ENCODE data around the gene CHRNA4. TPM values are rescaled to one million over a fixed set of nuclear protein-coding genes. Genes with fewer than 3 reads are reported as not detected.

CHRNA4 gene
- total RNA-seq, 1 experiment from 2014 or later = 2.4 TPM

DNA sequence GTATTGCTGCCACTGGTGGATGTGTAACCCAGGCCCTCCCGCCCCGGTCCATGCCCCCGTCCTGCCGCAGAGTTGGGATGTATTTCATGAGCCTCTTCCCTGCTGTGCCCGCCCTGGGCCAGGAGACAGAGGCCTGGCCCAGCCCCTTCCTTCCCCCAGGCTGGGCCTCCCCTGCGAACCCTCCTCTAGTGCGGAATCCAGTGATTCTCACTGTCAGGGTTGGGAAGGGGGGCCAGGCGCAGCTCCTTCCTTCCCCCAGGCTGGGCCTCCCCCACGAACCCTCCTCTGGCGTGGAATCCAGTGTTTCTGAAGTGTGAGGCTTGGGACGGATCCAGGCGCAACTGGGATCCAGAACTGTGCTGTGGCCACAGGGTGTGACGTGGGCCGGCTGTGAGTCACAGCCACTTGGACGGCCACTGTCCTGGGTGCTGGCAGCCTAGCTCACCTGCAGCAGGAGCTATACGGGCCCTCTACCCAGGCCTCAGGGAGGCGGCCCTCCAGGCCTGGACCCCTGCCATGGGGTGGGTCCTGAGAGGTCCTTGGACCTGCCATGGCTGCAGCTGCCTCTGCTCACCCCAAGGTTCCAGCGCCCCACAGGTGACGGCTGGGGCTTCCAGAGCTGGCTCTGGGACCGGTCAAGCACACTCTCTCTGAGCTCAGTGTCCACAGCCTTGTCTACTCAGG, 39.9 kb downstream of the CHRNA4 start:
- H3K27me3 ChIP-seq (ENCODE audit: control insufficient read depth, insufficient read depth, low read length) = no peaks in the 10 kb centered on the region
- intact Hi-C loops (cut with micrococcal nuclease; ENCODE audit: unreplicated experiment) = no loop called here

DNA sequence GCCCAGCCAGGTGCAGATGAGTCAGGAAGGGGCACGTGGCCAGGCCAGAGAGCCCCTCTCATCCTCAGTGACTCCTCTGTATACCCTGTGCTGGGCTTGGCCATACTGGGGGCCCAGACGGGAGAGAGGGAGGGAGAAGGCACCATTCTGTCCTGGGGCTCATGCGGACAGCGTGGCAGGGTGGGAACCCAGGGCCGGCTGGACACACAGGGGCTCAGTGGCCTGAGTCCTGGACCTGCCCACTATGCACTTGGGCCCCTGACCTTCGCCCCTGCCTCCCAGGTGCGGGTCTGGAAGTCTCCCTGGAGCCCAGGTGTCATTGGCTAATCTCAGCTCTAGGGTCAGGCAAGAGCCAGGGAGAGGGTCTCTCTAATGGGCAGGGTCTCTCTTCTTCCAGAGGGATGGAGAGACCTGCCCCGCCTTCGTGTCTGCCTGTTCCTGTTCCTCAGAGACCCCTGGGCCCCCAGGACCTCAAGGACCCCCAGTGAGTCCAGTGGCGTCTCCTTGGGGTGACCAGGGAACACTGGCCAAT, 40.5 kb downstream of the CHRNA4 start:
- TF ChIP-seq SIN3A (IDR thresholded peaks at IDR 0.05; ENCODE audit: borderline replicate concordance, insufficient read depth, low read depth, low read length) = no peak
- POLR2A ChIA-PET = no interaction called here
- no peak for ATAC-seq
- Histone ChIP-seq H3K4me3 (ENCODE audit: low read depth in 2 of 2, low read length in 2 of 2) (no peak overlapping the region), H3K4me1 (ENCODE audit: control insufficient read depth, insufficient read depth, low read length) (no peaks in the 10 kb centered on the region; the same call in 1 of the 2 replicates), H3K9me3 (ENCODE audit: control insufficient read depth, insufficient read depth, low read depth, low read length) (no peaks in the 10 kb centered on the region), H3K27me3 (ENCODE audit: control insufficient read depth, insufficient read depth, low read length) (no peaks in the 10 kb centered on the region), H3K27ac (ENCODE audit: low read length) (no peak overlapping the region), H3K36me3 (ENCODE audit: control insufficient read depth, insufficient read depth, low read length) (no peaks in the 10 kb centered on the region)
- CTCF ChIA-PET = no interaction called here
- in situ Hi-C loops (cut with HindIII; ENCODE audit: low pct_unique_long_range_greater_than_20kb, low sequenced_read_pairs) = no loop called here
- DNase-seq (ENCODE audit: low read depth, low spot score) = no peak
- intact Hi-C loops (cut with micrococcal nuclease; ENCODE audit: unreplicated experiment) = no loop called here
- BruUV-seq (replicated peaks) = no TSS peak

More for the DNA sequence above, 39.9 kb downstream of the CHRNA4 start:
- ChIA-PET CTCF (interaction anchor here (0.7 kb wide), 1 partner anchor 25 kb away, joined by 7 read pairs; no protein-coding TSS in a partner anchor), POLR2A (no interaction called here)
- no peaks in the 10 kb centered on the region; the same call in 1 of the 2 replicates for H3K4me1 ChIP-seq (ENCODE audit: control insufficient read depth, insufficient read depth, low read length)
- in situ Hi-C loops (cut with HindIII; ENCODE audit: low pct_unique_long_range_greater_than_20kb, low sequenced_read_pairs) = no loop called here
- H3K9me3 ChIP-seq (ENCODE audit: control insufficient read depth, insufficient read depth, low read depth, low read length) = no peaks in the 10 kb centered on the region
- H3K27ac ChIP-seq (ENCODE audit: low read length) = no peak overlapping the region
- no peaks in the 10 kb centered on the region for H3K36me3 ChIP-seq (ENCODE audit: control insufficient read depth, insufficient read depth, low read length)
- H3K4me3 ChIP-seq (ENCODE audit: low read depth in 2 of 2, low read length in 2 of 2) = no peak overlapping the region
- DNase-seq (ENCODE audit: low read depth, low spot score) (no peak), ATAC-seq (peak; percentile 37; the same call in 1 of the 2 replicates)
- peak; percentile 58 to 73; a peak in 3 of 4 replicates for TF ChIP-seq REST (IDR thresholded peaks at IDR 0.05; ENCODE audit: insufficient read depth in 1 of 2, low read depth in 2 of 2, low read length in 1 of 2)
- TF ChIP-seq, protein P1, sequence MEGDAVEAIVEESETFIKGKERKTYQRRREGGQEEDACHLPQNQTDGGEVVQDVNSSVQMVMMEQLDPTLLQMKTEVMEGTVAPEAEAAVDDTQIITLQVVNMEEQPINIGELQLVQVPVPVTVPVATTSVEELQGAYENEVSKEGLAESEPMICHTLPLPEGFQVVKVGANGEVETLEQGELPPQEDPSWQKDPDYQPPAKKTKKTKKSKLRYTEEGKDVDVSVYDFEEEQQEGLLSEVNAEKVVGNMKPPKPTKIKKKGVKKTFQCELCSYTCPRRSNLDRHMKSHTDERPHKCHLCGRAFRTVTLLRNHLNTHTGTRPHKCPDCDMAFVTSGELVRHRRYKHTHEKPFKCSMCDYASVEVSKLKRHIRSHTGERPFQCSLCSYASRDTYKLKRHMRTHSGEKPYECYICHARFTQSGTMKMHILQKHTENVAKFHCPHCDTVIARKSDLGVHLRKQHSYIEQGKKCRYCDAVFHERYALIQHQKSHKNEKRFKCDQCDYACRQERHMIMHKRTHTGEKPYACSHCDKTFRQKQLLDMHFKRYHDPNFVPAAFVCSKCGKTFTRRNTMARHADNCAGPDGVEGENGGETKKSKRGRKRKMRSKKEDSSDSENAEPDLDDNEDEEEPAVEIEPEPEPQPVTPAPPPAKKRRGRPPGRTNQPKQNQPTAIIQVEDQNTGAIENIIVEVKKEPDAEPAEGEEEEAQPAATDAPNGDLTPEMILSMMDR (IDR thresholded peaks at IDR 0.05) = no peak
- BruUV-seq (replicated peaks) = no TSS peak

DNA sequence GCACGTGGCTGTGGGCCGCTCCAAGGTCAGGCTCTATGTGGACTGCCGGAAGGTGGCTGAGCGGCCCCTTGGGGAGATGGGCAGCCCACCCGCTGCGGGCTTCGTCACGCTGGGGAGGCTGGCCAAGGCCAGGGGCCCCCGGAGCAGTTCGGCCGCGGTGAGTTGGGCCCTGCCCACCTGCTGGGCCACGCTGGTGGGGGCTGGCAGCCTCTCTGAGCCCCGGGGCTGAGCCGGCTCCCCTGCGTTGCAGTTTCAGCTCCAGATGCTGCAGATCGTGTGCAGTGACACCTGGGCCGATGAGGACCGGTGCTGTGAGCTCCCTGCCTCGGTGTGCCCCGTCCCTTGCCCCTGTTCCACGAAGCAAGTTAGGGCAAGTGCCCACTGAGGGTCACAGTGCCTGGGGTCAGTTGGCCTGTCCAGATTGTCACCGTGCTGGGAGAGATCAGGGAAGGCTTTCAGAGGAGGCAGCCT, 41.1 kb downstream of the CHRNA4 start:
- ATAC-seq = no peak
- TF ChIP-seq TCF7L2 (IDR thresholded peaks at IDR 0.05; ENCODE audit: low read depth, low read length) = no peak
- TF ChIP-seq, protein P1 (IDR thresholded peaks at IDR 0.05) = no peak
- TF ChIP-seq REST (IDR thresholded peaks at IDR 0.05; ENCODE audit: insufficient read depth in 1 of 2, low read depth in 2 of 2, low read length in 1 of 2) = no peak
- TF ChIP-seq SIN3A (IDR thresholded peaks at IDR 0.05; ENCODE audit: borderline replicate concordance, insufficient read depth, low read depth, low read length) = no peak
- TF ChIP-seq POLR2AphosphoS5 (IDR thresholded peaks at IDR 0.05; ENCODE audit: low read depth, low read length) = no peak
- ChIA-PET POLR2A (no interaction called here), CTCF (no interaction called here)
- intact Hi-C loops (cut with micrococcal nuclease; ENCODE audit: unreplicated experiment) (no loop called here), in situ Hi-C loops (cut with HindIII; ENCODE audit: low pct_unique_long_range_greater_than_20kb, low sequenced_read_pairs) (no loop called here)
- DNase-seq (ENCODE audit: low read depth, low spot score) = no peak
- no peaks in the 10 kb centered on the region; the same call in 1 of the 2 replicates for H3K4me1 ChIP-seq (ENCODE audit: control insufficient read depth, insufficient read depth, low read length)
- H3K27ac ChIP-seq (ENCODE audit: low read length) = no peak overlapping the region
- no peaks in the 10 kb centered on the region for H3K9me3 ChIP-seq (ENCODE audit: control insufficient read depth, insufficient read depth, low read depth, low read length)
- H3K27me3 ChIP-seq (ENCODE audit: control insufficient read depth, insufficient read depth, low read length) = no peaks in the 10 kb centered on the region
- no peak overlapping the region for H3K4me3 ChIP-seq (ENCODE audit: low read depth in 2 of 2, low read length in 2 of 2)
- H3K36me3 ChIP-seq (ENCODE audit: control insufficient read depth, insufficient read depth, low read length) = no peaks in the 10 kb centered on the region
- no TSS peak for BruUV-seq (replicated peaks)
